K562 (cell line): ENCODE measurements around the gene IMP4. TPM values are rescaled to one million over a fixed set of nuclear protein-coding genes. Genes with fewer than 3 reads are reported as not detected.

Experiments used
- DMBX1 ChIP-seq: fragments of 250-450 bp; sonication (Bioruptor Pico); IDR thresholded peaks from 2 replicates; pipeline ENCODE4 v1.8.0; 2022; ENCODE audit warnings: inconsistent platforms, mild to moderate bottlenecking, moderate library complexity, borderline replicate concordance
- ETS1 ChIP-seq: conservative IDR thresholded peaks from 2 replicates; pipeline ENCODE4 v1.6.1; 2011; ENCODE audit warnings: low read depth, mild to moderate bottlenecking, low read length; ENCODE audit not compliant: control insufficient read depth
- ETV1 ChIP-seq: fragments of 450-650 bp; conservative IDR thresholded peaks from 2 replicates; pipeline ENCODE4 v1.6.1; 2016; ENCODE audit warnings: missing genetic modification characterization, control low read depth, low read depth, missing compliant biosample characterization
- GABPA ChIP-seq: fragments of 200-800 bp; sonication (Bioruptor generic); conservative IDR thresholded peaks from 2 replicates; pipeline ENCODE4 v1.6.1; 2016; ENCODE audit warnings: low read depth, missing genetic modification characterization, missing compliant biosample characterization
- HOXB6 ChIP-seq: fragments of 250-450 bp; sonication (Bioruptor Pico); IDR thresholded peaks from 2 replicates; pipeline ENCODE4 v1.5.1; 2022; ENCODE audit warnings: mild to moderate bottlenecking, borderline replicate concordance
- IRF1 ChIP-seq: sonication (generic); formaldehyde crosslinking; IDR thresholded peaks from 2 replicates; pipeline ENCODE4 v1.8.0; 2022; ENCODE audit warnings: missing genetic modification reagents, mild to moderate bottlenecking, borderline replicate concordance
- MXD1 ChIP-seq: fragments of 250-450 bp; sonication (Bioruptor Pico); IDR thresholded peaks from 2 replicates; pipeline ENCODE4 v1.8.0; 2021; ENCODE audit warnings: borderline replicate concordance, mild to moderate bottlenecking, moderate library complexity; ENCODE audit not compliant: poor library complexity, severe bottlenecking
- PTTG1 ChIP-seq: fragments of 450-650 bp; IDR thresholded peaks from 2 replicates; pipeline ENCODE4 v1.6.1; 2016; ENCODE audit warnings: low read depth, mild to moderate bottlenecking, missing genetic modification characterization, missing compliant biosample characterization
- RB1 ChIP-seq: fragments of 450-650 bp; IDR thresholded peaks from 2 replicates; pipeline ENCODE4 v1.6.1; 2017; ENCODE audit warnings: low read depth, mild to moderate bottlenecking
- SAP30 ChIP-seq: fragments of 200-600 bp; sonication (generic); IDR thresholded peaks from 2 replicates; pipeline ENCODE4 v1.6.1; 2012; ENCODE audit warnings: borderline replicate concordance, low read depth, mild to moderate bottlenecking, moderate library complexity, low read length, control low read depth, inconsistent platforms; ENCODE audit not compliant: insufficient read depth, poor library complexity, severe bottlenecking
- TAF1 ChIP-seq: IDR thresholded peaks from 2 replicates; pipeline ENCODE4 v1.6.1; 2011; ENCODE audit warnings: mild to moderate bottlenecking, low read length, moderate library complexity; ENCODE audit not compliant: insufficient read depth, control insufficient read depth, severe bottlenecking; ENCODE audit errors: extremely low read depth
- ZBTB17 ChIP-seq: fragments of 450-650 bp; formaldehyde crosslinking; IDR thresholded peaks from 2 replicates; pipeline ENCODE4 v1.4.0; 2020; ENCODE audit warnings: mild to moderate bottlenecking
- ZBTB7A ChIP-seq: IDR thresholded peaks from 2 replicates; pipeline ENCODE4 v1.6.1; 2011; ENCODE audit warnings: low read depth, mild to moderate bottlenecking, low read length, moderate library complexity, borderline replicate concordance; ENCODE audit not compliant: control insufficient read depth
- ZNF511 ChIP-seq: sonication (generic); formaldehyde crosslinking; IDR thresholded peaks from 2 replicates; pipeline ENCODE4 v1.8.0; 2022; ENCODE audit warnings: mild to moderate bottlenecking, missing genetic modification reagents
- polyA plus RNA-seq, 8 experiments: library from polyadenylated mRNA; depleted of rRNA in 4 of 8; stranded (reverse) in 5 of 8; unstranded in 3 of 8; fragments of >200 nt; fragmentation: Nextera tagmentation in 2 of 8; fragmentation: Illumina TruSeq in 1 of 8; extraction: Ambion mirVana in 2 of 8; extraction: Trizol in 1 of 8; gene quantifications; 2 replicates each; pipeline versions ENCODE4 v1.2.1 to v1.2.3, GENCODE V29; 2011 to 2014; ENCODE audit warnings: inconsistent platforms in 1 of 8, missing spikeins in 1 of 8
- total RNA-seq, 7 experiments: library from RNA; depleted of rRNA in 6 of 7; stranded (reverse); fragments of >200 nt in 6 of 7; fragmentation: Illumina TruSeq in 2 of 7; extraction: Trizol in 2 of 7; gene quantifications; 2 replicates each; pipeline versions ENCODE4 v1.2.1 to v1.2.3, GENCODE V29; 2011 to 2021; ENCODE audit warnings: low replicate concordance in 1 of 7
- TF ChIP-seq, protein P1 (sequence below): sonication (generic); formaldehyde crosslinking; IDR thresholded peaks from 2 replicates; pipeline ENCODE4 v1.8.0; 2022; ENCODE audit warnings: mild to moderate bottlenecking, missing genetic modification reagents, borderline replicate concordance
- TF ChIP-seq, protein P2 (sequence below): IDR thresholded peaks from 2 replicates; pipeline ENCODE4 v1.6.1; 2011; ENCODE audit not compliant: insufficient read length; ENCODE audit errors: extremely low read depth
- TF ChIP-seq, protein P3 (sequence below): sonication (generic); formaldehyde crosslinking; IDR thresholded peaks from 2 replicates; pipeline ENCODE4 v1.8.0; 2023; ENCODE audit warnings: mild to moderate bottlenecking, missing genetic modification reagents

The IMP4 gene
- total and polyA plus RNA-seq, 9 of the 15 experiments (the other 6 are each of a cell fraction or from before 2014, with no cell fraction given), result 35.4 to 209 (median 100.0) TPM

GRCh38 chr2:130342533-130343275, at the start of gene IMP4 (continued):
- TF ChIP-seq ETS1 (peak; percentile 95), RB1 (peak; percentile 70; the same call in 1 of the 2 replicates), GABPA (tag) (peak; percentile 93), TAF1 (peak; percentile 55), HOXB6 (CRISPR knock-in tag) (no peak), SAP30 (peak; percentile 98), ZBTB7A (no peak), ETV1 (peak; percentile 89), MXD1 (CRISPR knock-in tag) (peak; percentile 93), PTTG1 (no peak), ZNF511 (CRISPR knock-in tag) (peak; percentile 93; the same call in 1 of the 2 replicates), ZBTB17 (CRISPR knock-in tag) (peak; percentile 99), DMBX1 (CRISPR knock-in tag) (peak; percentile 39; the same call in 1 of the 2 replicates), IRF1 (CRISPR knock-in tag) (no peak)
- TF ChIP-seq, protein P1, sequence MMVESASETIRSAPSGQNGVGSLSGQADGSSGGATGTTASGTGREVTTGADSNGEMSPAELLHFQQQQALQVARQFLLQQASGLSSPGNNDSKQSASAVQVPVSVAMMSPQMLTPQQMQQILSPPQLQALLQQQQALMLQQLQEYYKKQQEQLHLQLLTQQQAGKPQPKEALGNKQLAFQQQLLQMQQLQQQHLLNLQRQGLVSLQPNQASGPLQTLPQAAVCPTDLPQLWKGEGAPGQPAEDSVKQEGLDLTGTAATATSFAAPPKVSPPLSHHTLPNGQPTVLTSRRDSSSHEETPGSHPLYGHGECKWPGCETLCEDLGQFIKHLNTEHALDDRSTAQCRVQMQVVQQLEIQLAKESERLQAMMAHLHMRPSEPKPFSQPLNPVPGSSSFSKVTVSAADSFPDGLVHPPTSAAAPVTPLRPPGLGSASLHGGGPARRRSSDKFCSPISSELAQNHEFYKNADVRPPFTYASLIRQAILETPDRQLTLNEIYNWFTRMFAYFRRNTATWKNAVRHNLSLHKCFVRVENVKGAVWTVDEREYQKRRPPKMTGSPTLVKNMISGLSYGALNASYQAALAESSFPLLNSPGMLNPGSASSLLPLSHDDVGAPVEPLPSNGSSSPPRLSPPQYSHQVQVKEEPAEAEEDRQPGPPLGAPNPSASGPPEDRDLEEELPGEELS (CRISPR knock-in tag), result no peak
- TF ChIP-seq, protein P2, sequence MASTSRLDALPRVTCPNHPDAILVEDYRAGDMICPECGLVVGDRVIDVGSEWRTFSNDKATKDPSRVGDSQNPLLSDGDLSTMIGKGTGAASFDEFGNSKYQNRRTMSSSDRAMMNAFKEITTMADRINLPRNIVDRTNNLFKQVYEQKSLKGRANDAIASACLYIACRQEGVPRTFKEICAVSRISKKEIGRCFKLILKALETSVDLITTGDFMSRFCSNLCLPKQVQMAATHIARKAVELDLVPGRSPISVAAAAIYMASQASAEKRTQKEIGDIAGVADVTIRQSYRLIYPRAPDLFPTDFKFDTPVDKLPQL, result no peak
- TF ChIP-seq, protein P3, sequence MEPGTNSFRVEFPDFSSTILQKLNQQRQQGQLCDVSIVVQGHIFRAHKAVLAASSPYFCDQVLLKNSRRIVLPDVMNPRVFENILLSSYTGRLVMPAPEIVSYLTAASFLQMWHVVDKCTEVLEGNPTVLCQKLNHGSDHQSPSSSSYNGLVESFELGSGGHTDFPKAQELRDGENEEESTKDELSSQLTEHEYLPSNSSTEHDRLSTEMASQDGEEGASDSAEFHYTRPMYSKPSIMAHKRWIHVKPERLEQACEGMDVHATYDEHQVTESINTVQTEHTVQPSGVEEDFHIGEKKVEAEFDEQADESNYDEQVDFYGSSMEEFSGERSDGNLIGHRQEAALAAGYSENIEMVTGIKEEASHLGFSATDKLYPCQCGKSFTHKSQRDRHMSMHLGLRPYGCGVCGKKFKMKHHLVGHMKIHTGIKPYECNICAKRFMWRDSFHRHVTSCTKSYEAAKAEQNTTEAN, result peak; percentile 30; the same call in 1 of the 2 replicates
